Osteoblast (primary cell): Measurements from ENCODE around the gene COLEC12. TPM values are rescaled to one million over a fixed set of nuclear protein-coding genes. Genes with fewer than 3 reads are reported as not detected.

Source experiments
- DNase-seq: peaks from one replicate; pipeline ENCODE4 v3.0.0; 2011; ENCODE audit warnings: low spot score, mixed read lengths; ENCODE audit not compliant: insufficient read length; ENCODE audit errors: missing footprints
- H2AFZ ChIP-seq: 2 replicates; pipeline ENCODE4 v1.6.0; 2011; ENCODE audit warnings: mild to moderate bottlenecking, low read length
- H3K27ac ChIP-seq: 2 replicates; pipeline ENCODE4 v1.5.1; 2011; ENCODE audit warnings: mild to moderate bottlenecking, low read depth, low read length, moderate library complexity
- H3K27me3 ChIP-seq: 2 replicates; pipeline ENCODE4 v1.6.0; 2012; ENCODE audit warnings: mild to moderate bottlenecking, control low read depth, inconsistent platforms, low read length, moderate library complexity; ENCODE audit not compliant: insufficient read depth
- H3K36me3 ChIP-seq: 2 replicates; pipeline ENCODE4 v1.5.1; 2011; ENCODE audit warnings: mild to moderate bottlenecking, low read length, control low read depth, moderate library complexity; ENCODE audit not compliant: insufficient read depth
- H3K4me1 ChIP-seq: 2 replicates; pipeline ENCODE4 v1.5.1; 2011; ENCODE audit warnings: mild to moderate bottlenecking, low read length, control low read depth, moderate library complexity; ENCODE audit not compliant: insufficient read depth
- H3K4me2 ChIP-seq: 2 replicates; pipeline ENCODE4 v1.6.0; 2011; ENCODE audit warnings: mild to moderate bottlenecking, low read length; ENCODE audit not compliant: insufficient read depth
- H3K4me3 ChIP-seq: fragments of 200-600 bp; sonication (generic); 3 replicates; pipeline ENCODE4 v1.5.1; 2012; ENCODE audit warnings: mild to moderate bottlenecking, low read length, inconsistent platforms; ENCODE audit not compliant: insufficient read depth
- H3K79me2 ChIP-seq: 2 replicates; pipeline ENCODE4 v1.6.0; 2012; ENCODE audit warnings: mild to moderate bottlenecking, low read length, control low read depth, inconsistent platforms; ENCODE audit not compliant: insufficient read depth
- H3K9me3 ChIP-seq: 2 replicates; pipeline ENCODE4 v1.5.1; 2011; ENCODE audit warnings: low read depth, low read length, control low read depth
- H4K20me1 ChIP-seq: 2 replicates; pipeline ENCODE4 v1.6.0; 2012; ENCODE audit warnings: mild to moderate bottlenecking, low read length, control low read depth; ENCODE audit not compliant: insufficient read depth
- CTCF ChIP-seq: IDR thresholded peaks from 2 replicates; pipeline ENCODE4 v1.5.1; 2011; ENCODE audit warnings: mild to moderate bottlenecking, low read depth, low read length, moderate library complexity; ENCODE audit errors: extremely low read depth
- total RNA-seq: library from RNA; depleted of rRNA; stranded (reverse); fragments of >200 nt; gene quantifications from 2 replicates; pipeline ENCODE4 v1.2.3, GENCODE V29; 2012

COLEC12 gene
- total RNA-seq, 1 donor: 38.0 TPM

- Histone ChIP-seq H3K27me3 (peaks cover 5% of the 10 kb centered on the region), H3K4me1 (peaks cover 18% of the 10 kb centered on the region), H3K9me3 (no peaks in the 10 kb centered on the region), H4K20me1 (no peaks in the 10 kb centered on the region), H3K4me3 (no peak overlapping the region), H3K4me2 (no peak overlapping the region), H3K27ac (no peak overlapping the region), H2AFZ (no peak overlapping the region), H3K79me2 (no peaks in the 10 kb centered on the region), H3K36me3 (no peaks in the 10 kb centered on the region)
- no peak for TF ChIP-seq CTCF
- DNase-seq: no peak
These were observed 180.3 kb downstream of the COLEC12 start for GRCh38 chr18:320155-320554.

- DNase-seq: no peak
- TF ChIP-seq CTCF: no peak
- Histone ChIP-seq H3K4me1 (peaks cover 20% of the 10 kb centered on the region), H3K27ac (no peak overlapping the region), H3K4me2 (no peak overlapping the region), H3K27me3 (peaks cover 5% of the 10 kb centered on the region), H4K20me1 (no peaks in the 10 kb centered on the region), H3K4me3 (no peak overlapping the region), H2AFZ (no peak overlapping the region), H3K36me3 (no peaks in the 10 kb centered on the region), H3K79me2 (no peaks in the 10 kb centered on the region), H3K9me3 (no peaks in the 10 kb centered on the region)
These were observed 180.8 kb downstream of the COLEC12 start for GRCh38 chr18:319720-320119.

GRCh38 chr18:318791-319291, 181.7 kb downstream of the COLEC12 start:
- peak; percentile 94 for DNase-seq
- H3K4me2 ChIP-seq: no peak overlapping the region

GRCh38 chr18:317618-318017, 182.9 kb downstream of the COLEC12 start:
- Histone ChIP-seq H3K27me3 (peaks cover 8% of the 10 kb centered on the region), H3K36me3 (no peaks in the 10 kb centered on the region), H3K4me3 (no peak overlapping the region), H2AFZ (no peak overlapping the region), H3K79me2 (no peaks in the 10 kb centered on the region), H4K20me1 (no peaks in the 10 kb centered on the region), H3K4me2 (no peak overlapping the region), H3K4me1 (peaks cover 15% of the 10 kb centered on the region), H3K9me3 (no peaks in the 10 kb centered on the region), H3K27ac (no peak overlapping the region)
- no peak for TF ChIP-seq CTCF
- DNase-seq: no peak

More at GRCh38 chr18:318791-319291, 181.7 kb downstream of the COLEC12 start:
- TF ChIP-seq CTCF: no peak
- Histone ChIP-seq H3K79me2 (no peaks in the 10 kb centered on the region), H3K4me3 (no peak overlapping the region), H3K9me3 (no peaks in the 10 kb centered on the region), H3K27ac (no peak overlapping the region), H3K27me3 (peaks cover 6% of the 10 kb centered on the region), H3K36me3 (no peaks in the 10 kb centered on the region), H2AFZ (no peak overlapping the region), H3K4me1 (peaks cover 21% of the 10 kb centered on the region), H4K20me1 (no peaks in the 10 kb centered on the region)
